Measurements from ENCODE around the gene KRT76. TPM values are rescaled to one million over a fixed set of nuclear protein-coding genes. Genes with fewer than 3 reads are reported as not detected.

Gene KRT76
- total and polyA plus RNA-seq, 2 experiments from 2014 or later, result not detected

GRCh38 chr12:52806169-52806811, 29.1 kb upstream of the KRT76 start:
- no peaks in the 10 kb centered on the region for H3K36me3 ChIP-seq (ENCODE audit: insufficient read depth)
- no peaks in the 10 kb centered on the region for H3K27me3 ChIP-seq (ENCODE audit: insufficient read depth)
- DNase-seq (ENCODE audit: low spot score) (no peak), ATAC-seq (no peak)
- no peak overlapping the region for H3K4me3 Mint-ChIP-seq
- H4K20me1 ChIP-seq (replicated peaks; ENCODE audit: insufficient read depth), result no peaks in the 10 kb centered on the region
- H3K9me3 Mint-ChIP-seq, result no peaks in the 10 kb centered on the region
- H3K27ac ChIP-seq (ENCODE audit: low read depth), result no peak overlapping the region
- H3K4me1 Mint-ChIP-seq, result peaks cover 21% of the 10 kb centered on the region
- no peaks in the 10 kb centered on the region for H3F3A ChIP-seq (replicated peaks; ENCODE audit: low read depth)
- H3K36me3 Mint-ChIP-seq (ENCODE audit: low read depth), result no peaks in the 10 kb centered on the region
- H3K27me3 Mint-ChIP-seq (ENCODE audit: insufficient read depth, low read depth, poor library complexity), result peaks cover 9% of the 10 kb centered on the region
- no peak overlapping the region for H3K4me2 ChIP-seq
- no peaks in the 10 kb centered on the region for H3K79me2 ChIP-seq (replicated peaks; ENCODE audit: insufficient read depth)
- H3K9me2 ChIP-seq (ENCODE audit: insufficient read depth), result peaks cover 15% of the 10 kb centered on the region
- no peak overlapping the region for H3K27ac Mint-ChIP-seq
- H3K4me1 ChIP-seq (ENCODE audit: insufficient read depth), result peaks cover 16% of the 10 kb centered on the region
- TF ChIP-seq ETS1 (IDR thresholded peaks at IDR 0.05) (no peak), ZNF114 (CRISPR knock-in tag; IDR thresholded peaks at IDR 0.05) (no peak), CTCF (conservative IDR thresholded peaks at IDR 0.05; ENCODE audit: low read depth in 2 of 2) (no peak), ZNF331 (CRISPR knock-in tag; IDR thresholded peaks at IDR 0.05; ENCODE audit: low read depth) (no peak), JUNB (IDR thresholded peaks at IDR 0.05; ENCODE audit: unreplicated experiment) (no peak), NANOG (IDR thresholded peaks at IDR 0.05; ENCODE audit: borderline replicate concordance) (no peak), EZH2phosphoT487 (IDR thresholded peaks at IDR 0.05; ENCODE audit: unreplicated experiment) (no peak)
- H2AFZ ChIP-seq, result peak overlapping the region; percentile 9; the same call in 1 of the 2 replicates
- no peak overlapping the region for H3K4me3 ChIP-seq

- H3K79me2 ChIP-seq (replicated peaks; ENCODE audit: insufficient read depth), result no peaks in the 10 kb centered on the region
- no peaks in the 10 kb centered on the region for H4K20me1 ChIP-seq (replicated peaks; ENCODE audit: insufficient read depth)
- Mint-ChIP-seq H3K4me3 (no peak overlapping the region), H3K4me1 (peaks cover 26% of the 10 kb centered on the region), H3K27me3 (ENCODE audit: insufficient read depth, low read depth, poor library complexity) (peaks cover 9% of the 10 kb centered on the region), H3K9me3 (no peaks in the 10 kb centered on the region), H3K27ac (no peak overlapping the region), H3K36me3 (ENCODE audit: low read depth) (no peaks in the 10 kb centered on the region)
- no peak for ATAC-seq
- H3K4me2 ChIP-seq, result no peak overlapping the region
- H3K27ac ChIP-seq (ENCODE audit: low read depth), result no peak overlapping the region
- no peaks in the 10 kb centered on the region for H3K36me3 ChIP-seq (ENCODE audit: insufficient read depth)
- peaks cover 15% of the 10 kb centered on the region for H3K9me2 ChIP-seq (ENCODE audit: insufficient read depth)
- no peak for DNase-seq (ENCODE audit: low spot score)
- no peaks in the 10 kb centered on the region for H3F3A ChIP-seq (replicated peaks; ENCODE audit: low read depth)
- H3K27me3 ChIP-seq (ENCODE audit: insufficient read depth), result no peaks in the 10 kb centered on the region
- peaks cover 22% of the 10 kb centered on the region for H3K4me1 ChIP-seq (ENCODE audit: insufficient read depth)
- H2AFZ ChIP-seq, result peak overlapping the region; percentile 9
- no peak overlapping the region for H3K4me3 ChIP-seq
- no peak for TF ChIP-seq ZNF114 (CRISPR knock-in tag; IDR thresholded peaks at IDR 0.05)
- TF ChIP-seq EZH2phosphoT487 (IDR thresholded peaks at IDR 0.05; ENCODE audit: unreplicated experiment), result no peak
- TF ChIP-seq NANOG (IDR thresholded peaks at IDR 0.05; ENCODE audit: borderline replicate concordance), result no peak
- TF ChIP-seq ZNF331 (CRISPR knock-in tag; IDR thresholded peaks at IDR 0.05; ENCODE audit: low read depth), result no peak
- TF ChIP-seq POLR2AphosphoS5 (IDR thresholded peaks at IDR 0.05; ENCODE audit: low read depth), result no peak
- no peak for TF ChIP-seq REST (IDR thresholded peaks at IDR 0.05; ENCODE audit: unreplicated experiment)
- no peak for TF ChIP-seq CREB1 (CRISPR knock-in tag; IDR thresholded peaks at IDR 0.05; ENCODE audit: low read depth)
- no peak for TF ChIP-seq JUNB (IDR thresholded peaks at IDR 0.05; ENCODE audit: unreplicated experiment)
- no peak for TF ChIP-seq ETS1 (IDR thresholded peaks at IDR 0.05)
- TF ChIP-seq STAT1 (IDR thresholded peaks at IDR 0.05; ENCODE audit: unreplicated experiment), result no peak
- TF ChIP-seq EZH2 (IDR thresholded peaks at IDR 0.05; ENCODE audit: low read depth, unreplicated experiment), result no peak
These were observed 28.6 kb upstream of the KRT76 start for GRCh38 chr12:52805739-52806138.

All from GM23338 (cell line).